Left cardiac atrium (tissue), 4 donors: Measurements from ENCODE around the gene ARL11. TPM values are rescaled to one million over a fixed set of nuclear protein-coding genes. Genes with fewer than 3 reads are reported as not detected.
"Not testable (repeated sequence)": the region's sequence is repeated elsewhere in the genome, so short reads cannot be mapped to it uniquely, and the experiment has no call there.

Experiments used
- ATAC-seq, 2 donors: fragments of 200-7000 bp; cut with Tn5 transposase; one replicate each; pipeline ENCODE4 v1.9.1; 2020; ENCODE audit warnings: mild to moderate bottlenecking in 2 of 2, moderate library complexity in 2 of 2
- DNase-seq: peaks from one replicate; pipeline ENCODE4 v3.0.0-alpha.2; 2020
- intact Hi-C, 2 donors: fragments of 100-400 bp; cut with DNase I; formaldehyde crosslinking; loops; one replicate each; pipeline versions ENCODE4 v1.14.1 to v1.15.1; 2022 to 2023
- long read RNA-seq: library from polyadenylated mRNA; unstranded; transcript quantifications from one replicate; pipeline ENCODE4 v2.0.0, GENCODE V29; 2021
- total RNA-seq, 2 donors: library from RNA; stranded (reverse); fragmentation: NEBNext Ultra II Directional; extraction: Animal tissue kit (Norgen Biotek cat#: 25700); gene quantifications; one replicate each; pipeline ENCODE4 v1.2.1, GENCODE V29; 2021
- donor health status: DM: no; HTN: yes; CAD: no.
- donor health status: DM: no; HTN: yes; CAD: no; lungs with severe emphysema.
- donor health status: DM: yes; HTN: yes; CAD: no.
- donor health status: Dilated cardiomyopathy.

Gene ARL11
- total RNA-seq: 1 to 10 TPM in 1 of 2 donors, under 1 TPM in 1; 0.44 to 1.7 TPM
- long read RNA-seq: 0 reads

- ATAC-seq (peak; percentile 35 to 60), DNase-seq (peak; percentile 60)
- intact Hi-C loops: no loop called here
Observed at GRCh38 chr13:49627831-49628652, at the start of gene ARL11. TSS of gene ARL11 (plus strand) at chr13:49628507. CDS start at chr13:49630448, 1,941 bp downstream.

DNA sequence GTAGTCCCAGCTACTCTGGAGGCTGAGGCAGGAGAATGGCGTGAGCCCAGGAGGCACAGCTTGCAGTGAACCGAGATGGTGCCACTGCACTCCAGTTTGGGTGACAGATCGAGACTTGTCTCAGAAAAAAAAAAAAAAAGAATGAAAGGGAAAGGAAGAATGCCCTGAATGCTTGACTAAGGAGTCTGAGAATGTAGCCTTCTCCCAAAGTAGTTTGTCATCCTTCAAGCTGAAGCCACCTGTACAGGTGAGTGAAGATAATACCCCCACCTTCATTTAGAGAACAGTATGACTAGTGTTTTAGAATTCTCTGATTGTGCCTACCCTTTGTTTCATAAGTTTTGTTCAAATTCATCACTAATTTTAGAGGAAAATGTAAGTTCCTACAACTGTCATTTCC is 48.8 kb upstream of the ARL11 start:
- intact Hi-C loops: no loop called here
- no peak for DNase-seq
- no peak for ATAC-seq

DNA sequence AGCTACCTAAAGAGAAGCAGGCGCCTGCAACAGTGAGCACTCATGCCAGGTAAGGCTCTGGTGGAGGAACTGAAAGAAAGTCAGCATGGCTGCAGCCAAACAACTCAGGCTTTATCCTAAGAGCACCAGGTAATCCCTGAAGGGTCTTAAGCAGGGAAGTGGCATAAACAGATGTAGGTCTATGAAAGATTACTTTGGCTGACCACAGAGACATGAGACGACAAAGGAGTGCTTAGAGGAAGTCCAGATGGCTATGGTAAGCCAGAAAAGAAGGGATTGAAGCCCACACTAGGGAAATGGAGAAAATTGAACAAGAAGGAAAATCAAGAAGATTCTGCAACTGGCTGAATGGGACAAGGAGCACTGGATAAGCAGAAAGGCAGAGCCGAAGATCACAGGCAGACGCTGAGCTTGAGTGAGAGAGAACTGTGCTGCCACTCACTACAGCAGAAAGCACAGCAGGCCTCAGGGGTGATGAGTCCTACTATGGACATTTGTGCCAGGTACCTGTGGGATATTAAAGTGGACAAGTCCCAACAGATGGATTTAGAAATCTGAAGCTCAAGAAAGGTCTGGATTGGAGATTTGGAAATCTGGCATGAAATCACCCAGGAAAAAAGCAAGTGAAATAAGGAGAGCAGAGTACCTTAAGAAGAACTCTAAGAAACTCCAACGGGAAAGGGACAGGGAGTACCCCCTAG is 47.2 kb upstream of the ARL11 start:
- intact Hi-C loops: no loop called here
- ATAC-seq (no peak), DNase-seq (no peak)

- intact Hi-C loops: no loop called here
- DNase-seq: no peak
- ATAC-seq: peak; percentile 3 to 5
Observed at GRCh38 chr13:49584771-49585182, 43.5 kb upstream of the ARL11 start.

GRCh38 chr13:49585220-49586157 is 42.8 kb upstream of the ARL11 start, which contains the start of gene RCBTB1:
TSS of gene RCBTB1 (minus strand) at chr13:49585558. CDS start at chr13:49567279, 18,279 bp downstream.
- ATAC-seq (peak; percentile 99), DNase-seq (peak; percentile 72)
- intact Hi-C loops: no loop called here

DNA sequence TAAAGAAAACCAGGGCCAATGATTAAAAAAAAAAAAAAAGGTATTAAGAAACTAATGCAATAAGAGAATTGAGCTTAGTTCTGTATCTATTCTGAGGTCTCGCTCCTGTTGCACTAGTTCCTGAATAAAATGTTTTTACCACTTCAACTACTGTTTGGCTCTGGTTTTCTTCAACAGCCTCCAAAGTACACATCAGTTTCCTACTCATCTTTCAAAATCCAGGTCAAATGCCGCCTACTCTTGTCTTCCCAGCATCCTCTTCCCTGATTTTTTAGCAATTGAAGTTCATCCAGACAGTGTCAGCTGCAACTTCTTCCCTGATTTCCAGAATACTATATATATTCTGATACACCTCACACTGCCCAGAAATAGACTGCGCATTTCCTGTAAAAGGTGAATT is 41.6 kb upstream of the ARL11 start:
- intact Hi-C loops: no loop called here
- no peak for ATAC-seq
- no peak for DNase-seq

DNA sequence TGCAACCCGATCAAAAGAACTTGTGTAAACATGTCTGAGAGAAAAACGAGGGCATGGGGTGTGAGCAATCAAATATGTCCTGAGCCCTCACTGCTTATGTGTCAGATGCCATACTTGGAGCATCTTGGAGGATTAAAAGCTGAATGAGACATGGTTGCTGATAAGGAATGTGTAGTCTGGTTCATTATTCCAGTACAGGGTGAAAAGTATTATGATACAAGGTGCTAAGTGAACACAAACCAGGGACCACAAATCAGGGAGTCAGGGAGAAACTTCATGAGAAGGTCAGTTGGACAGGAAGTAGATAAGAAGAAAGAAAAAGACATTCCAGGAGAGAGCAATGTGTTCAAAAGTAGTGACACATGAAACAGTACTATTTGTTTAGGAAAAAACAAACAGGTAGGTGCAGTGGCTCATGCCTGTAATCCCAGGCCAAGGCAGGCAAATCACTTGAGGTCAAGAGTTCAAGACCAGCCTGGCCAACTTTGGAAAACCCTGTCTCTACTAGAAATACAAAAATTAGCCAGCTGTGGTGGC is 40.9 kb upstream of the ARL11 start:
- DNase-seq (no peak), ATAC-seq (no peak)
- intact Hi-C loops: no loop called here

GRCh38 chr13:49590714-49591113 is 37.6 kb upstream of the ARL11 start:
- intact Hi-C loops, DNase-seq, ATAC-seq: not testable (repeated sequence)

- DNase-seq, ATAC-seq, intact Hi-C loops: not testable (repeated sequence)
Observed at GRCh38 chr13:49593876-49594275, 34.4 kb upstream of the ARL11 start.

GRCh38 chr13:49594576-49594975 is 33.7 kb upstream of the ARL11 start:
- intact Hi-C loops: no loop called here
- DNase-seq: no peak
- ATAC-seq: no peak

DNA sequence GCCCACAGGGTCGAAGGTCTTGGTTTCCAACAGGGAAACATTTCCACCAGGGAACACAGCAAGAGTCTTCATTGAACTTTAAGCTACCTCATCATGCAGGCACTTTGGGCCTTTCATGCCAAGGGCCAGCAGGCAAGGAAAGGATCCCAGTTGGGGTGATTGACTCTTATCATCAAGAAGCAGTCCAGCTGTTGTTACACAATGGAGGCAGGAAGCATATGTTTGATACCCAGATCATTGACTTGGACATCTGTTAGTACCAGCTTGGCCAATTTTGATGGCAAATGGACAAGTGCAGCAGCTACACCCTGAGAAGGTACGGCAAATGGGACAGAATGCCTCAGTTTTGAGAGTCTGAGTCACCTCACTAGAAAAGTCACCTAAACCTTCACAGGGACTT is 32.1 kb upstream of the ARL11 start:
- intact Hi-C loops: no loop called here
- ATAC-seq (no peak), DNase-seq (no peak)

DNA sequence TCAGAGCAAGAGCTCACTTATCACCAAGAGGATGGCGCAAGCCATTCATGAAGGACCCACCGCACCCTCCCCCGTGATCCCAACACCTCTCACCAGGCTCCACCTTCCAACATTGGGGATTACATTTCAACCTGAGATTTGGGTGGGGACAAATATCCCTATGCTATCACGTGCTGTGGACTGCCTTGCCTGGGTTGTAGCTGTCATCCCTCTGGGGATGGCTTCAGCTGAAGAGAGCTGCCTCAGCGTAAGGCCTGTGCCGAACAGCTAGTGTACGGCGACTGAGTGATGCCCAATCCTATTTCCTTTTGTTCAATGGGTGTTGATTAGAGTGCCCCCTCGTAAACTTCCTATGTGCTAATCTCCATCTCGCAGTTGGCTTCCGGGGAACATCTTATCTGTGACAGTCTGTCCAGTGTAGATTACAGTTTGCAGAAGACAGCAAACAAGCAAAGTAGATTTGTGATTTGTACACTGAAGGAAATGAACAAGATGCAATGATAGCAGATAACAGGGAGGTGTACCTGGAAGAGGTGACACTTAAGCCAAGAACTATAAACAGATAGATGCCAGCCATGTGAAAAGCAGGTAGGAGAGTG is 31.2 kb upstream of the ARL11 start:
- DNase-seq: no peak
- intact Hi-C loops: no loop called here
- ATAC-seq: no peak

DNA sequence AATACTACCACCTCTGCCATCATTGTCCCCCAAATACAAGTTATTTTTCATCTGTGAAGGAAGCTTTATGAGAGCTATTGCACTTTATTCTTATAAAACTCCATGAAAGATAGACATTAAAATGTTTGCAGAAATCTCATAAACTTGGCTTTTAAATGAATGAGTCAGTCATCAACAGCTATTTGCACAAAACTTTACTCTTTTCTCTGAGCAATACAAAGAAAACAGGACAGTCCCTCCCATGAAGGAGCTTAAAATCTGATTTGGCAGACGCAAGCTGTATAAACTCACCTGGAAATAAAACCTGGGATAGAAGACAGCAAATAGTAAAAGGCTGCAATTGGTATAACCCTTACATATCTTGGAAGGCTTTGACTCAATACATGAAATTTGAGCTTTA is 26.3 kb upstream of the ARL11 start:
- intact Hi-C loops: loop anchor here in 1 of 2 donors (5.0 kb wide), 1 partner anchor 300 kb away; no protein-coding TSS in a partner anchor
- DNase-seq (no peak), ATAC-seq (no peak)

DNA sequence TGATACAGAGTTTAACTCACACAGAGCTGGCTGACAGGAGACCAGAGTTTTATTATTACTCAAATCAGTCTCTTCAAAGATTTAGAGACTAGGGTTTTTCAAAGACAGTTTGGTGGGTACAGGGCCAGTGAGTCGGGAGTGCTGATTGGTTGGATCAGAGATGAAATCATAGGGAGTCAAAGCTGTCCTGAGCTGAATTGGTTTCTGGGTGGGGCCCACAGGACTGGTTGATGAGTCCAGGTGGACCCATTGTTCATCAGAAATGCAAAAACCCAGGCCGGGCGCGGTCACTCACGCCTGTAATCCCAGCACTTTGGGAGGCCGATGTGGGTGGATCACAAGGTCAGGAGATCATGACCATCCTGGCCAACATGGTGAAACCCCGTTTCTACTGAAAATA is 25.7 kb upstream of the ARL11 start:
- ATAC-seq, DNase-seq: not testable (repeated sequence)
- intact Hi-C loops: loop anchor here in 1 of 2 donors (5.0 kb wide), 1 partner anchor 300 kb away; no protein-coding TSS in a partner anchor

- intact Hi-C loops: loop anchor here in 1 of 2 donors (5.0 kb wide), 1 partner anchor 302 kb away; no protein-coding TSS in a partner anchor
- ATAC-seq (no peak), DNase-seq (no peak)
Observed at GRCh38 chr13:49604570-49604969, 23.7 kb upstream of the ARL11 start.

DNA sequence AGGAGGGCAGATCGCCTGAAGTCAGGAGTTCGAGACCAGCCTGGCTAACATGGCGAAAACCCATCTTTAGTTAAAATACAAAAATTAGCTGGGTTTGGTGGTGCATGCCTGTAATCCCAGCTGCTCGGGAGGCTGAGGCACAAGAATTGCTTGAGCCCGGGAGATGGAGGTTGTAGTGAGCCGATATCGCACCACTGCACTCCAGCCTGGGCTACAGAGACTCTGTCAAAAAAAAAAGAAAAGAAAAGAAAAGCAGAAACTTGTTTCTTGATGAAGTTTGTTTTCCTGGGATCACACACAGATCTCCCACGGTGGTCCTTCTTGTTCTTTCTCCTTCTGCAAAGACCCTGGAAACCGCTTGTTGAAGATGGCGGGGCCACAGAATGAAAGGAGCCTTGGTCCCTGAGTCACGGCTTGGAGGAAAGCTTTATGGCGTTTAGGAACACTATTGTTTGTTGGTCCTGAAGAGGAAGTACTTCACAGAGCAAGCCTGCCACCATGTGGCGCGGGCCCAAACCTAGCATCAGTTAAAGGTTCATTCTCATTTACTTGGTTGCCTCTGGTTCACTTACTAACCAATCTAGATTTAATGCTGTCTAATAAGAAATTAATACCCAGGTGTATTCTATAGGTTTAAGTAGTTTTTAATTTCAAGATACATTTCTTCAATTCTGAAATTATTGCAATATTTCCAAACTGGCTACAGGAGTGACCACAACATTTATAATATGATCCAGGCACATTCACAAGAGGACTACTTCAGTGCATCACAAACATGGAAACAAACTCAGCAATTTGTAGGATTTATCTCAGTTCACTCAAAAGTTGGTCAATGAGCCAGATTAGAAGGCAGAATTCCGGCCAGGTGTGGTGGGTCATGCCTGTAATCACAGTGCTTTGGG is 21.3 kb upstream of the ARL11 start:
- intact Hi-C loops: loop anchor here in 1 of 2 donors (2.0 kb wide), 1 partner anchor 304 kb away; no protein-coding TSS in a partner anchor
- DNase-seq (peak; percentile 87), ATAC-seq (peak; percentile 98 to 99)

DNA sequence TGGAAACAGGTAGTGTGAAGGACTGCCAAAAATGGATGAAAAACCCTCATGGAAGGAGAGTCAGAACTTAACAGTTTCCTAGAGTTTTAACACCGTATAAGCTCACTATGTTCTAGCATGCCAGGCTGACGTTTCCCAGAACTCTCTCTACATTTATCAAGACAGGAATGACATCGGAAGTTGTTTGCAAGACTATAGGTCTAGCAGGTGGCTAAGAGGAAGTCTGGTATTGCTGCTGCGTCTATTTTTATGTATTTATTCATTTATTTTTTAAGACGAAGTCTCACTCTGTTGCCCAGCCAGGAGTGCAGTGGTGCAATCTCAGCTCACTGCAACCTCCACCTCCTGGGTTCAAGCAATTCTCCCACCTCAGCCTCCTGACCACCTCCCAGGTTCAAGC is 20.5 kb upstream of the ARL11 start:
- intact Hi-C loops: loop anchor here in 1 of 2 donors (2.0 kb wide), 1 partner anchor 305 kb away; no protein-coding TSS in a partner anchor
- DNase-seq (no peak), ATAC-seq (no peak)
